Stimulated activated CD8-positive, alpha-beta memory T cell treated with anti-CD3 and anti-CD28 coated beads, Interleukin-4, amount 100 ng/mL, for 1 hour (primary cell): ENCODE data around the gene VAV2.

Source experiments
- DNase-seq, 2 donors: peaks; one replicate each; pipeline ENCODE4 v3.0.0-alpha.2; 2020; ENCODE audit warnings: low read depth in 2 of 2, low spot score in 1 of 2

Gene VAV2

DNA sequence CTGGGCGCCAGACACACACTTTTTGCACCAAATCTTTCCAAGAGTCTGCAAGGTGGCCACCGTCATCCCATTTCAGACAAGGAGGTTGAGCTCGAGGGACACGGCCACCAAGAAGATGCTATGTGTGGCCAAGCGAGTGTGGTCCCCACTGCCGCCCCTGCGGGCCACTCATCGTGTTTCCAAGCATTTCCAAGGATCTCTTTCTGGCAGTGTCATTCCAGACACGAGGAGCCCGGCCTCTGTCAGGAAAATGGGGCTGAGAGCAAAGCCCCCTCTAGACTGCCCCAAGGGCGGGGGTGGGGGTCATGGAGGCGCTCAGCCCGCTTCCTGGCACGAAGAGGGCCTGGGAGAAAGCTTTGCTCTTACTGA, 10.6 kb downstream of the VAV2 start:
- no peak for DNase-seq

DNA sequence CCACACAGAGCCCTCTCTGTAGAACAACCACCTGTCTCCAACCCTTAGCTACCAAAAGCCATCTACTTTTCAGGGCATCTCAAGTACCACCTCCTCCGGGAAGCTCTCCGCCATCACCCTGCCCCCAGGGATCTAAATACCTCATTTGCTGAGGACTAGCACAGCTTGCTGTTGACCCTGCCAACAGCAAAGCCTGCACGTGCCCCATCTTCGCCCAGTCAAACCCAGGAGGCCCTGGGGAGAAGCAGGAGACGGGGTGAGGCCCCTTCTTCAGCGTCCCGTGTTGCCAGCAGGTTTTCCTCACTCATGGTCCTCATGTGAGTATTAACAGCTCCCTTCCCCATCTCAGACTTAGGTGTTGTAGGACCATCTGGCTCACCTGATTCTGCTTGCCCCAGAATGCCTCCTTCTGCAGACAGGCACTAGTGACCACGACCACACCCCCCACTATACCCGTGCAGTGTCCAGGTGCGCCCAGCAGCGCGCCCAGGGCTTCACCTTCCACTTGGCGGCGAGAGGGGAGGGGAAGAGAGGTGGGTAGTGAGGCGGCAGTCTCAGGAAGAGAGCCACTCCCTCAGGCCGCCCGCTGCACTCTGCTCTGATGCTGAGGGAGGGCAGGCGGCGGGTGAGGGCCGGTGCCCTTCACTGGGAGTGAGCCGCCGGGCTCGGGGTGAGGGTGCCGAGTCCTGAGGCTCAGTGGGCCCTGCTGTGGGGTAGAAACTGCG, 11.1 kb downstream of the VAV2 start:
- no peak for DNase-seq

DNA sequence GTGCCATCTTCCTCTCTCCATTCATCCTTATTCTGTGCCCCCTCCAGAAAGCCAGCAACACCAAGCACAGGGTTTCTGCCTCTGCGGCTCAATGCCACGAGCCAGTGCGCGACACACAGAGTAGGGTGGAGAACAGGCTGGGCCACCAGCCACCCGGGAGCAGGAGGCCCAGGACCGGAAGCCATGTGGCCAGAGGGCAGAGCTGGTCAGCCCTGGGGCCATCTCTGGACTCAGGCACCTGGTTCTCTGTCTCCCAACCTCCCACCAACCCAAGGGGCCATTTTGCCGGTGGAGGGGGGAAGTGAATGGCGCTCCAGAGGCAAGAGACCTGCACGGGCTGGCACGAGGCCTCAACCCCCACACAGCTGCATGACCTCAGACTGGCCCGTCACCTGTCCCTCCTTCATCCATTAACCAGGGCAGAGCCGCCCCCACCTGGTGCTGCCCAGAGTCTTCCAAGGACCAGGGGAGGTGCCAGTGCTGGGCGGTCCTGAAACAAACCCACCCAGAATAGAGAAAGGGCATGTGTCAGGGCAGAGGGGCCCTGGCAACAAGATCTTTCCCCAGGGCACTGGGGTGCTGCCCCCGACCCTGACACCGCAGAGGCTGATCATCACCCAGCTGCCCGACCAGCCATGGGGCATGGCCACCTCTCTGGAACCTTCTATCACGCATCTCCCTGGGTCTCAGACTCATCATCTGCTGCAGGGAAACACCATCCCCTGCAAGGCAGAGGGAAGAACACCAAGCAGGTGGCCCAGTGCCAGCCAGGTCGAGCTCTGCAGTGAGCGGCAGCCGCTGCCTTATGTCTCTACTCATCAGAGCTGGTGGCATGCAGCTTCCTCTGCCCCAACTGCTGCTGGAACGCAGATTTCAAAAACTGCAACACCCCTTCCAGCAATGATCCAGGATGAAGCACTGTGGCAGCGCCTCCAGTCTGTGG, 11.9 kb downstream of the VAV2 start:
- DNase-seq = no peak

DNA sequence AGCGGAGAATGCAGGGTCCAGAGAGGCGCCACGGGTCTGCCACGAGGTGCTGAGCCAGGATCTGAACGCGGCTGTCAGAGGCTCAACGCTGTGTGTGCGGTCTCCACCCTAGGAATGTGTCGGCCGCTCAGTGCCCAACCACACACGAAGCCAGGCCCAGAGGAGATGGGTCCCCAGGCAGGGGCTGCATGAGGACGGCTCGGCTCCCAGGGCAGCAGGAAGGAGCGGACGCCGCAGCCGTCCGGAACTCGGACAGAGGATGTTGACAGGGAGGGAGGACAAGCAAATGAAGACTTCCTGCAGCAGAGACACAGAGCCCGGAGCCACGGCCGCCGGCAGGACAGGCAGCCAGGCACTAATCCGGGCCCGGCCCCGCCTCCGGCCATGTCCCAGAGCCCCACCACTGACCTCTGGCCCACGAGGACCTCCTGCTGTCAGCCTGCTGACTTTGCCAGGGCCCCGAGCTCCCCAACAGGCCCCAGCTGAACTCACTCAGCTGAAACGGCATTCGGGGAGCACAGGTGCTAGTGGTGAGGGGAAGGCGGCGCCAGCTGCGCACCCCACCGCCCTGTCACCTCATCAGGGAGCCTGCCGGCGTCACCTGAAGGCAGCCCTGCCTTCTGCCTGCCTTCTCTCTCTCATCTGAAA, 12.7 kb downstream of the VAV2 start:
- DNase-seq = no peak

DNA sequence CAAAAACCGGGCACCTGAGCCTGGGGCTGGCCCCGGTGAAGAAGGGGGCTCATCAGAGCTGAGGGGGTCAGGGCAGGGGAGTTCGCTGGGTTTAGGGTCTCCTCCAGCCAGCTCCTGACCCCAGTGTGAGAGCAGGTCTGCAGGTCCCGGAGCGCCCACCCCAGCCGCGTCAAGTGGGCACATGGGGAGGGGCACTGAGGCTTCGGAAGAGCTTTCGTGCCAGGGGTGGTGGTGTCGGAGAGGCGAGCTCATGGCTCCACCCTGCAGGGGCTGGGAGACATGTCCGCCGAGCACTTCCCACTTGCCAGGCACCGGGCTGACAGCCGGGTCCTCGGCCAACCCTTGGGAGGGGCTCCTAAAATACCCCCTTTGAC, 13.2 kb downstream of the VAV2 start:
- no peak for DNase-seq

DNA sequence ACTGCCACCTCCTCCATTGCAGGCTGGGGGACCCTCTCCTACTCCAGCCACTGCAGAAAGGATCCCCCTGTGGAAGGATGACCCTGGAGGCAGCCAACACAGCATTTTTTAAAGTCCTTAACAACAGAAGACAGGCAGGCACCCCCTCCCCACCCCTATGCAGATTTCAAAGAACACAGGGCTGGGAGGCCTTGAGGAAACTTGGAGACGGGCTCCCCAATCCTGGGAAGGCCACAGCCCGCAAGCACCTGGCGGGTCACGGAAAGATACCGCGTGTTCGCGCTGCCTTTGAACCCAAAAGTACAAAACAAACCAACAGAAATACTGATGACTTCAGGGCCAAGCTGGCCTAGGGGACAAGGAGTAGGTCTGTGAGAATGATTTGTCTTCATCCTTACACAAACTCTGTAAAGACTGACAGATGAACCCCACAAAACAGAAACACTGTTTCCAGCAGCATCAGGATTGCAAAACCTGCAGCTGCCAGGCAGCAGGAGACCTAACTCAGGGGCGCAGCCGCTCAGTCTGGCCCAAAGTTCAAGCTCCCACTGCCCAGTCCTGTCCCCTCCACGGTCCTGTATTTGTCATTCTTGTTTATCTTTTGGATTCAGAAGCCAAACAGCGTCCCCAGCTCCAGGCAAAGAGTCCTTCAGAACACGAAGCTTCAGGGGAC, 13.8 kb downstream of the VAV2 start:
- no peak for DNase-seq

DNA sequence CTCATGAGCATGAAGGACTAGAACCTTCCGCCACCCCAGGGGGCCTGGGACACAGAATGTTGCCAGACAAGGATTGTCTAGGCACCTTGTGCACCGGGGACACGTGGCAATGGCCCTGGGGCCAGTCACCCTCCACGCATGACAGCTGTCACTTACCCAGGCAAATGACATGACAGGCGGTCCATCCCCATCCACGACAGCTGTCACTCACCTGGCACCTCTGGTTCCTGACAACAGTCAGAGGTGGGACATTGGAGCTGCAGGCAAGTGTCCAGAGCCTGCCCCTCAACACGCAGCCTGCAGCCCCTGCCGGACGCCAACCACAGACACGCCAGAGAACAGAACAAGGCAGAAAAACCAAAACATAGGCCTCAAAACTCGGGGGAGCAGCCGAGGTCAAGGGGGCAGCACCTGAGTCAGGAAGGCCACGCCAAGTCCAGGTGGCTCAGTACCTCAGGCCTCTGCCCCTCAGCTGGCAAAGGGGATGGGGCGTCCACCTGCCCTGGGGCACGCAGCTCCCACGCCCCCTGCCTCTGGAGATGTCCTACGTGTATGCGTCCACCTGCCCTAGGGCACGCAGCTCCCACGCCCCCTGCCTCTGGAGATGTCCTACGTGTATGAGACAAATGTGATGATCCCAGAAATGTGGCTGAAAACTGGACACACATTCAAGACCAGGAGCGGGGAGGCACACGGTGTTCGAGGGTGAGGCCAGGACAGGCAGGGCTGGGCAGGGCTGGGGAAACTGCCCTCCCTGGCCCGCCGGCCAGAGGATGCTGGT, 14.5 kb downstream of the VAV2 start:
- DNase-seq = no peak

DNA sequence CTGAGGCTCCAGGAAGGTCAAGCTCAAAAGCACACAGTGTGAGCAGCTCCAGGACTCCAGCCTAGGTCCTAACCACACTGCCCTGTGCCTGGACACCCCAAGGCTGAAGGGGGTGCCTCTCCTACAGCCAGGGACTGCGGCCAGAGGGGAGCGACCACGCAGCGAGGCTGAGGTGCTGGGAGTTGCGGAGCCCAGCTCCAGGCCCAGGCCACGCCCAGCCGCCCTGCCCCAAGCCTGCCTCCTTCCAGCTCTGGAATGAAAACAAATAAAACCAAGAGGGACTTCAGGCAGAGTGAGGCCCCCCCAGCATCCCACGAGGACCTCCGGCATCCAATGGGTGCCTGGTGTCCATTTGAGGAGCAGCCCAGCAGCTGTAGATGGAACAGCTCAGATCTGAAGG, 15.2 kb downstream of the VAV2 start:
- DNase-seq = no peak

DNA sequence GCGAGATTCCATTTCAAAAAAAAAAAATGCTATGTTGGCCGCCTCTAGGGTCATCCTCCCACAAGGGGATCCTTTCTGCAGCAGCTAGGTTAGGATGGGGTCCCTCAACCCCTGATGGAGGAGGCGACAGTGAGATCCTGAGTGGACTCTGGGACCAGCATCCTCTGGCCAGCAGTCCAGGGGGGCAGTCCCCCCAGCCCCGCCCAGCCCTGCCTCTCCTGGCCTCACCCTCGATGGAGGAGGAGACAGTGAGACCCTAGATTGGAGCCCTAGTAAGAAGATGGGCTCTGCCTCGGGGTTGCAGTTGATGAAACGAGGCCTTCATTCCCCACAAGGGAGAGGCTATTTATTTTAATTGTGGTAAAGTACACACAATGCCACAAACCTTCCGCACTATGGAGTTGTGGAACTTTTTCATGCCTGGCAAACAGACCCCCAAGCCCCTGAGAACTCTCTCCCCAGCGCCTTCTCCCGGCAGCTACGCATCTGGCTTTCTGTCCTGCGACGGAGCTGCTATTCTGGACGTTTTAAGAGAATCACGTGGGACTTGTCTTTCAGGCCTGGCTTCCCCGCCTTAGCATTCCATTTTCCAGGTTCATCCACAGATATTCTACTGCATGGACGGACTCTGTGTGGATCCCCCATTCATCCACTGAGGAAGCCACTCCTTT, 15.8 kb downstream of the VAV2 start:
- no peak for DNase-seq

DNA sequence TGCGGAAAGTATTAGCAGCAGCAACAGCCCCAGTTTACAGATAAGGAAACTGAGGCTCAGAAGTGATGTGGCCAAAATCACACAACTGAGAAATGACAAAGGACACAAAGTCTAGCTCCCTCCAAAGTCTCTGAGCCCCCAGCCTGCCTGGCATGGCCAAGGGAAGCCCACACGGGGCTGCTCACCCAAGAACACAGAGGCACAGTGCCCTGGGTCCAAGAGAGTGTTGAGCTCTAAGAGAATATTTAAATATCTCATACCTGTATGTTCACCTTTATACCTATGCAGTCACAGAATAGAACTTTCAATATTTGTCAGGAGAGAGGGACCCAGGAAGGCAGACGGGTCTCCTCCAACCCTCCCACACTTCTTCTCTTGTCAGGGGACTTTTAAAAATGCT, 16.6 kb downstream of the VAV2 start:
- DNase-seq = no peak

DNA sequence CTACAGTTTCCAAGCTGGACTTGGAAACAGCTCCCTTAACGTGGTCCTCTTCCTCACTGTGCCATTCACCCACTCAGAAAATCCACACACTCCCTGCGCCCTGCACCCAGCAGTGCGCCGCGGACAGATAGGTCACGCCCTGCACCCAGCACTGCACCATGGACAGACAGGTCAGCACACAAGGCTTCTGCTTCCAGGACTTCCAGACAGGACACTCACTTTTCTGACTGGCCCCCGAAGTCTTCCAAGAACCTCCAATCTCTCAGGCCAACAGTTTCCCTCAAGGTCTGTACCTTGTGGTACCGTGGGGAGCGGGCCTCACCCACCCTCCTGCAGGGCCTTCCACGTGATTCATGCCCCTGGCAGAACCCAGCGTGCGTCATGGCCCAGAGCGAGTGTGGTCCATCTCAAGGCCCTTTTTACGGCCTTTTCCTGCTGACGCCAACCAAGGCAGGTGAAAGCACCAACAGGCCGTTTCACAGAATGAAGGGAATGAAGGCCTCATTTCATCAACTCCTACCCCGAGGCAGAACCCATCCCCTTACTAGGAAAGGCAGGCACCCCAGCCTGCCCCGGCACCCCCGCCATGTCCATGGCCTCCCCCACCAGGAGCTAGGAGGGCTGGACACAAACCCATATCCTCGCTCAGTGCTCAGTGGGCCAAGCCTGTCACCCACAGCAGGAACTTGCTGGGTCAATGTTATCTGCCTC, 17.3 kb downstream of the VAV2 start:
- DNase-seq = no peak

DNA sequence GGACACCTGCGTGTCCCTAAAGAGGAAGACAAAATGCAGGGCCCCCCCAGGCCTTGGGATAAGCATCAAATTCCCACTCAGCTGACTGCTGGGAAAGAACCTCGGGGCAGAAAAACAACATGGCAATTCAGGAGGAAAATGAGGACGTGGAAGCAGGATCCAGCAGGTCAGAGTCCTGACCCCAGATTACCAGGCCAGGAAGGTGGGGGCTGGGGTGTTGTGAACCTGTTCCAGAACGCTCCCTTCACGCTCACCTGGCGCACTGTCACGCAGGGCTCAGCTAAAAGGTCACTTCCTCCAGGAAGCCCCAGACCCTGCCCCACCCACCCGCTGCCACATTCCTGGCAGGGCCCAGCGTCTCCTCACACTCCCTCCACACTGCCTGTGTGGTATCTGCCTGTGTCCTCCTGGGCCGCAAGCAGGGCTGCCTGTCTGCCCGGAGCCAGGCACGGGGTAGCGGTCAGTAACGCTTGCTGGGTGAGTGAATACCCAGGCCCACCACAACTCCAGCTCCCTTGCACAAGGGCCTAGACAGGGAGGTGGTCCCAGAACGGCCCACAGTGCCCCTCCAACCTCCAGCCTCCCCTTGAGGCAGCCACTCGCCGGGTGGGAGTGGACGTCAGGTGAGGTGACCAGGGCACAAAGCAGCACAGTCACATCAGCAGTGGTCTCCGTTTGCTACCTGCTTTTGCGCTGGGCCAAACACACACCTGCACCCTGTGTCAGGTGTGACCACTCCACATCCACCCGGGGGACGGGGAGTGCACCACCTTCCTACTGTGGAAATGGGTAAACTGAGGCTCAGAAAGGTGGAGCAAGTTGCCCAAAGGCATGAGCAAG, 18.1 kb downstream of the VAV2 start:
- no peak for DNase-seq

DNA sequence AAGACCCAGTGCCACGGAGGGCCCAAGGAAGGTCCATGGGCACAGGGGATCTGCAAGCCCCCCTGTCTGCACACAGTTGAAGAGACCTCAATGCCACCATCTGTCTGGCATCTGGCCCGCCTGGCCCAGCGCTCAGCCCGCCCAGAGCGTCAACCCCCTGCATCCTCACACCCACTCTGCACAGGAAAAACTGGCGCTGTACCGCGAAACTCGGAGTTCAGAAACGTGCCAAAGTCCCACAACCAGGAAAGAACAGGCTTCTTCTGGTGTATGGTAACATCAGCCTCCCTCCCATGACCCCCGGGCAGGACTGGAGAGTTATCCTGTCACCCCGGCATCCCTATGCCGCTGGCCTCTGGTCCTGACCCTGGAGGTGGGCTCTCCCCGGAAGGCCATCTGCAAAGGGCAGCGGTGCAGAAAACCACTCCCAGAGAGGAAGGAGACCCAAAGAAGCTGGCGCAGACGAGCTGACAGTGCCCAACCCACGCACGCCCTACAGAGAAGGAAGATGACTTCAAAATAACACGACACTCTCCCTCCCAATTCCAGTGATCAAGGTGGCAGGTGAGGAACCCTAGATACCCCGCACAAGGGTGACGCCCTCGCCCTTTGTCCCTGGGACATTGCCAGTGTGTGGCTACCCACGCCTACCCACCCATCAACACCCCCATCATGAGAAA, 18.9 kb downstream of the VAV2 start:
- no peak for DNase-seq

DNA sequence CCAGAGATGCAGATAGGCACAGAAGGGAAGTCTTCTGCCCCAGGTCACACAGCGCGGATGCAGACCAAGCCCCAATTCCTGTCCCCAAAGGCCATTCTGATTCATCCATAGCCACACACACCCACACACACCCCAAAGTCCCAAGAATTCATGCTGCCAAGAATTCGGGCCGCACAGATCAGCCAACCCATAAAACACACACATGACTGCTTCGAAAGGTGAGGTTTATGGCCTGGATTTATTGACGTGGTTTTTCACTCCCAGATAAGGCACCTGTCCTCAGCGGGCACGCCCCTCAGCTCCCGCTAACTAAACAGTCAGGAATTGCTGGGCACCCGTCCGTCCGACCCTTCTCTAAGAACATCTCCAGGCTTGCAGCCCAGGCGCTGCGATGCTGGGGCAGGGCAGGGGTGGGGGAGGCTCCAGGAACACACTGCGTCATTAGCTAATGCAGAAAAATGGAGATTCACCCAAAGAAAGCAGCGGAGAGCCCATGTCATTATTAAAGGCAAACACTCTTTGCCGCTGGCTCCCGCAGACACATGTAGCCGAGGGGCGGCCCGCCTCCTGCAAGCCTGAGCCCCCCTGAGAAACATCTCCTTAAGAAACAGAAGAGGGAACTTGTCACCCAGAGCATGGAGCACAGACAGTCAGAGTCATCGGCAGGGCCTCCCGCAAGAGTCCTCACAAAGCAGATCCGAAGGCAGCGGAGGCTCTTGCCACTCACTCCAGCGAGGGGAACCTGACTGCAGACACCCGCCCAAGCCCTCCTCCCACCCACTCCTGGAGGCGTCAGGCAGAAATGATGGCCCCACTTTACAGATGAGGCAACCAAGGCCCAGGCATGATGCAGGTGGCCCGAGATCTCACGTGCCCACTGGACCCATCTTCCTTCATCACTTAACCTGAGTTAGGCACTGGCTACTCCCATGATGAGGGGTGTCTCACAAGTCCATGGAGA, 19.9 kb downstream of the VAV2 start:
- DNase-seq = no peak

DNA sequence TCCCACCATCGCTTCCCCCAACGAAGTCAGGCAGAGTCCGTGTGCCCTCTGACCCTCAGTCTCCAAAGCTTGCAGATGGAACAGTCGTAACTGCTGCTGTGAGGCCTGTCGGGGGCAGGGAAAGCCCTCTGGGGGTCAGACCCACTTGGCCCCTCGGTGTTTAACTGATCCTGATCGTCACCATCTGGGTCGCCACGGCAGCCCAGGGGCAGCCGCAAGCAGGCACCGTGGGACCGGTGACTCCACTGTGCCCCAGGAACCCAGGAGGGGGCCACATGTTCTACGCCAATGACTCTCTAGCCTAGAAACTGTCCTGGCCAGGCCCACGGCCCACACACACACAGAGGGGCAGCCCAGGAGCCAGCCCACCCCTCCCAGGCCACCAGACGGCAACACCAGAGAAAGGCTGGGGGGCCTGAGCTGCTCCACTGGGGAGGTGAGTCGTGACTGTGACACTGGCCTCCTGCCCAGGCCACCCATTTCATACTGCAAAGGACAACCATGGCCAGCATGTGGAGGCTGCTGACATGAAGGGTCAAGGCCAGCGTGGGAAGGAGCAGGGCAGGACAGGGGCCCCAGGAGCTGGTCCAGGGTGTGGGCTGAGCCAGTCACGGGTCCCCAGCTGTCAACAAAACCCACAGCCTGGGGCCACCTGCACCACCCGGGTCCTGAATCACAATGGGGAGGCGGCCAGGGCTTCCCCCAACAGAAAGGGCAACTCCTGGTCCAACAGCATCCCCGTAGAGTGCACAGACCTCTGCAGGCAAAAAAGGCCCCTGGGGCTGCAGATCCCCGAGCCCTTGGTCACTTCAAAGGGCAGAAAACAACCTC, 20.8 kb downstream of the VAV2 start:
- no peak for DNase-seq

DNA sequence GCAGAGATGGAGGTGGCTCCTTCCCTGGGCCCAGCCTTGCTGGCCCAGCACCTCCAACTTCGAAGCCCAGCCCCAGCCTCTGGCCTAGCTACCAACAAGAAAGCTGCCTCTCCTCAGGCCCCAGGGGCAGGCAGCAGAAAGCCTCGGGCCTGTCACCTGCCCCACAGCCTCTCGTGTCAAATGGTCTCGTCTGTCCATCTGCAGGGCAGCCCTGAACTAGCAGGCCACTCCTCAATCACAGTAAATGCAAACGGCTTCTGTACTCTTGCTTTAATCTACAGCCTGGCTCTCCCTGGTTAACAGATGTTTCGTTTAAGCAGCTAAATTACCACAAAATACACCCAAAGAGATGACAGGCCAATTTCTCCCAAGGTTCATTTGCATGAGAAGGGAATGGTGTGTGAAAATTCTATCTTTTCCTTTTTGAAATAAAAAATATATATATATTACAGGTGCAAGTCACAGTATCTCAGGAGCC, 21.5 kb downstream of the VAV2 start:
- no peak for DNase-seq
